Activated T-helper 2 cell treated with anti-CD3 and anti-CD28 coated beads, Interferon-gamma antibody, Interleukin-2, Interleukin-4, amounts not matched to agents 10 μg/mL and 5 μg/mL and 100 μg/mL, durations not matched to agents 14 hours and 24 hours and 36 hours (primary cell): Measurements from ENCODE around the gene PEX11G. TPM values are rescaled to one million over a fixed set of nuclear protein-coding genes. Genes with fewer than 3 reads are reported as not detected.

Experiments used
- DNase-seq: peaks from one replicate; pipeline ENCODE4 v3.0.0; 2021; ENCODE audit warnings: low spot score
- H3K27ac Mint-ChIP-seq: one replicate; pipeline ENCODE4 v1.8.0; 2021; ENCODE audit warnings: mixed read lengths
- H3K27me3 Mint-ChIP-seq: one replicate; pipeline ENCODE4 v1.8.0; 2021; ENCODE audit warnings: low read depth, mixed read lengths
- H3K36me3 Mint-ChIP-seq: one replicate; pipeline ENCODE4 v1.8.0; 2021; ENCODE audit warnings: low read depth, mixed read lengths
- H3K4me1 Mint-ChIP-seq: one replicate; pipeline ENCODE4 v1.8.0; 2021; ENCODE audit warnings: low read depth, mixed read lengths
- H3K4me3 Mint-ChIP-seq: one replicate; pipeline ENCODE4 v1.8.0; 2021; ENCODE audit warnings: low read depth, mild to moderate bottlenecking, moderate library complexity, mixed read lengths
- H3K9me3 Mint-ChIP-seq: one replicate; pipeline ENCODE4 v1.8.0; 2021; ENCODE audit warnings: mixed read lengths
- intact Hi-C: fragments of 100-400 bp; cut with micrococcal nuclease; formaldehyde crosslinking; loops from one replicate; pipeline ENCODE4 v1.15.1; 2023
- total RNA-seq: library from RNA; stranded (reverse); gene quantifications from 2 replicates; pipeline ENCODE4 v1.2.3, GENCODE V29; 2022

The PEX11G gene
- 1.3 and 2.5 TPM in 2 replicates for total RNA-seq

GRCh38 chr19:7488736-7489353 lies at the start of gene PEX11G:
Gene PEX11G (minus strand): TSS chr19:7489035. CDS start chr19:7489010, 25 bp downstream.
- Mint-ChIP-seq H3K36me3 (no peaks in the 10 kb centered on the region), H3K9me3 (no peaks in the 10 kb centered on the region), H3K4me1 (peaks cover 26% of the 10 kb centered on the region), H3K27me3 (no peaks in the 10 kb centered on the region), H3K4me3 (peak within 1 kb of the TSS; percentile 75), H3K27ac (peak within 1 kb of the TSS; percentile 79)
- peak; percentile 87 for DNase-seq
- intact Hi-C loops = no loop called here

- no peaks in the 10 kb centered on the region for H3K9me3 Mint-ChIP-seq
- no peaks in the 10 kb centered on the region for H3K27me3 Mint-ChIP-seq
- peaks cover 18% of the 10 kb centered on the region for H3K4me1 Mint-ChIP-seq
- peak overlapping the region; percentile 94 for H3K4me3 Mint-ChIP-seq
- DNase-seq = no peak
- H3K36me3 Mint-ChIP-seq = peaks cover 26% of the 10 kb centered on the region
- intact Hi-C loops = loop anchor here (2.0 kb wide), 1 partner anchor 43 kb away; no protein-coding TSS in a partner anchor
- peak overlapping the region; percentile 86 for H3K27ac Mint-ChIP-seq
Observed at GRCh38 chr19:7535998-7536695, 47.3 kb upstream of the PEX11G start.

GRCh38 chr19:7535047-7535997 lies 46.5 kb upstream of the PEX11G start, which contains the start of gene PNPLA6:
Gene PNPLA6 (plus strand): TSS chr19:7535717. CDS start chr19:7535789, 72 bp downstream.
- no peaks in the 10 kb centered on the region for H3K27me3 Mint-ChIP-seq
- peak; percentile 90 for DNase-seq
- intact Hi-C loops = loop anchor here (2.0 kb wide), 1 partner anchor 43 kb away; no protein-coding TSS in a partner anchor
- peak within 1 kb of the TSS; percentile 86 for H3K27ac Mint-ChIP-seq
- H3K9me3 Mint-ChIP-seq = no peaks in the 10 kb centered on the region
- peaks cover 18% of the 10 kb centered on the region for H3K4me1 Mint-ChIP-seq
- H3K4me3 Mint-ChIP-seq = peak within 1 kb of the TSS; percentile 94
- peaks cover 22% of the 10 kb centered on the region for H3K36me3 Mint-ChIP-seq

- Mint-ChIP-seq H3K27me3 (no peaks in the 10 kb centered on the region), H3K4me3 (peak overlapping the region; percentile 94), H3K36me3 (peaks cover 19% of the 10 kb centered on the region), H3K9me3 (no peaks in the 10 kb centered on the region), H3K27ac (peak overlapping the region; percentile 72), H3K4me1 (peaks cover 18% of the 10 kb centered on the region)
- intact Hi-C loops = loop anchor here (1.0 to 2.0 kb wide), 3 partner anchors 12 to 95 kb away; partner anchors contain the start of genes MCOLN1, PET100 and XAB2
- DNase-seq = peak; percentile 23
Observed at GRCh38 chr19:7534531-7535046, 45.8 kb upstream of the PEX11G start.

- intact Hi-C loops = loop anchor here (1.0 to 2.0 kb wide), 3 partner anchors 12 to 95 kb away; partner anchors contain the start of genes MCOLN1, PET100 and XAB2
- DNase-seq = peak; percentile 77
- peaks cover 18% of the 10 kb centered on the region for H3K4me1 Mint-ChIP-seq
- no peaks in the 10 kb centered on the region for H3K9me3 Mint-ChIP-seq
- peaks cover 19% of the 10 kb centered on the region for H3K36me3 Mint-ChIP-seq
- H3K4me3 Mint-ChIP-seq = peak overlapping the region; percentile 94
- H3K27ac Mint-ChIP-seq = peak overlapping the region; percentile 79
- no peaks in the 10 kb centered on the region for H3K27me3 Mint-ChIP-seq
Observed at GRCh38 chr19:7533925-7534480, 45.2 kb upstream of the PEX11G start.

- peak overlapping the region; percentile 94 for H3K4me3 Mint-ChIP-seq
- no peaks in the 10 kb centered on the region for H3K9me3 Mint-ChIP-seq
- peaks cover 18% of the 10 kb centered on the region for H3K4me1 Mint-ChIP-seq
- intact Hi-C loops = no loop called here
- no peak for DNase-seq
- H3K36me3 Mint-ChIP-seq = peaks cover 14% of the 10 kb centered on the region
- H3K27ac Mint-ChIP-seq = peak overlapping the region; percentile 79
- H3K27me3 Mint-ChIP-seq = no peaks in the 10 kb centered on the region
Observed at GRCh38 chr19:7533281-7533885, 44.5 kb upstream of the PEX11G start.

GRCh38 chr19:7529610-7530490 lies 41.0 kb upstream of the PEX11G start:
- intact Hi-C loops = no loop called here
- no peaks in the 10 kb centered on the region for H3K27me3 Mint-ChIP-seq
- peaks cover 7% of the 10 kb centered on the region for H3K4me1 Mint-ChIP-seq
- H3K36me3 Mint-ChIP-seq = peaks cover 6% of the 10 kb centered on the region
- no peaks in the 10 kb centered on the region for H3K9me3 Mint-ChIP-seq
- no peak for DNase-seq
- H3K4me3 Mint-ChIP-seq = no peak overlapping the region
- H3K27ac Mint-ChIP-seq = no peak overlapping the region

- Mint-ChIP-seq H3K27ac (no peak overlapping the region), H3K4me3 (no peak overlapping the region), H3K9me3 (no peaks in the 10 kb centered on the region), H3K36me3 (peaks cover 6% of the 10 kb centered on the region), H3K4me1 (peaks cover 4% of the 10 kb centered on the region), H3K27me3 (no peaks in the 10 kb centered on the region)
- DNase-seq = no peak
- intact Hi-C loops = no loop called here
Observed at GRCh38 chr19:7529246-7529600, 40.4 kb upstream of the PEX11G start.

GRCh38 chr19:7528522-7529245 lies 39.8 kb upstream of the PEX11G start:
- no peak for DNase-seq
- Mint-ChIP-seq H3K4me3 (no peak overlapping the region), H3K27me3 (no peaks in the 10 kb centered on the region), H3K9me3 (no peaks in the 10 kb centered on the region), H3K4me1 (peaks cover 3% of the 10 kb centered on the region), H3K27ac (no peak overlapping the region), H3K36me3 (peaks cover 6% of the 10 kb centered on the region)
- intact Hi-C loops = no loop called here

- intact Hi-C loops = no loop called here
- H3K27ac Mint-ChIP-seq = no peak overlapping the region
- no peak overlapping the region for H3K4me3 Mint-ChIP-seq
- H3K4me1 Mint-ChIP-seq = peaks cover 7% of the 10 kb centered on the region
- H3K9me3 Mint-ChIP-seq = no peaks in the 10 kb centered on the region
- DNase-seq = no peak
- no peaks in the 10 kb centered on the region for H3K27me3 Mint-ChIP-seq
- H3K36me3 Mint-ChIP-seq = peaks cover 6% of the 10 kb centered on the region
Observed at GRCh38 chr19:7528192-7528519, 39.3 kb upstream of the PEX11G start.
